NCI-H2029 treated with DMSO at 0.1 percent for 48 hours (cell line): ENCODE data around the gene KIF13A.

Experiments
- DNase-seq: peaks from one replicate; lab custom pipeline; 2025; lab: John Stamatoyannopoulos, UW

KIF13A gene

GRCh38 chr6:17721671-17722070 lies 265.8 kb downstream of the KIF13A start:
- DNase-seq: no peak

- peak; percentile 91 for DNase-seq
Observed at GRCh38 chr6:17719323-17720041, 268.0 kb downstream of the KIF13A start.

- DNase-seq: no peak
Observed at GRCh38 chr6:17716221-17716620, 271.2 kb downstream of the KIF13A start.

- no peak for DNase-seq
Observed at GRCh38 chr6:17714879-17715851, 272.3 kb downstream of the KIF13A start.

GRCh38 chr6:17714177-17714576 lies 273.3 kb downstream of the KIF13A start:
- no peak for DNase-seq

GRCh38 chr6:17712576-17712975 lies 274.9 kb downstream of the KIF13A start:
- no peak for DNase-seq

GRCh38 chr6:17710331-17710730 lies 277.1 kb downstream of the KIF13A start:
- DNase-seq: no peak

GRCh38 chr6:17709476-17709875 lies 278.0 kb downstream of the KIF13A start:
- DNase-seq: no peak
